NK-92 treated with Interleukin-12 subunit alpha and Interleukin-12 subunit beta, amount 100 ng/mL, for 24 hours (cell line): ENCODE results near the gene RBM39.
"Not testable (repeated sequence)": the region's sequence is repeated elsewhere in the genome, so short reads cannot be mapped to it uniquely, and the experiment has no call there.

Experiments
- DNase-seq: peaks from one replicate; lab custom pipeline; 2025; lab: John Stamatoyannopoulos, UW

RBM39 gene

DNA sequence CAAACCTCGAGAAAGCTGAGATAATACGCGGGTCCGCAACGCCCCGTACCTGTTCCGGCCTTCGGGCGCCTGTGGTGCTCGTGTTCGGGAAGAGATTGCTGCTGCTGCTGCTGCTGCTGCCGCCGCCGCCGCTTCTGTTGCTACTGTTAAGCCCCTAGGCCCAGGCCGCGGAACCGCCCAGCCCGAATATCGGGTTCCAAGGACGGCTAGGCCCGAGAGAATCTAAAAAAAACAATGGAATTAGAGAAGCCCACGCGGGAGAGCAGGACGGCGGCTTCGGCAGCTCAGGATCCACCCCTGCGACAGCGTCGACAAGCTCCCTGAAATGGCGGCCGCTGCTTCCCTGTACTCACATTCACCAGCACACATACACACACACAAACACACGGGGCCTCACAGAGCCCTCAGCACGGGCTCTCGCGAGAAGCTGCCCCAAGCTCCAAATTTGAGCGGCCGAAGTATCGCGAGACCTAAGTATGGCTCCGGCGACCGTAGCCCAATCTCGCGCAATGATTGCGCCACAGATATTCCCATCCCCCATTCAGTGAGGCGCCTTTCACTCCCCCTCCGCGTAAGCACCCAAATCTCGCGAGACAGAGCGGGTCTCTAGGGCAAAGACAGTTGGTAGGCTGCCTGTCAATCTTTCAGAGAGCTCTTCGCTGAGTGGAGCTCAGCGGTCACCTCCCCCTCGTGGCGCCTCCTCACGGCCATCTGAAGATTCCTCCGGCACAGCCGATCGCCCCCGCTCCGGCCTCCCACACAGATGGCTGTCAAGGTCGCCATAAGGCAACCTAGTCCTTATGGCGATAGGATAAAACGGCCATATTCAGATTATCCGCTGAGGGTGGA lies at the start of gene RBM39:
RBM39 (minus strand) TSS at position 369 of the 849 bp plus-strand sequence. CDS start 1,386 bp downstream, outside the sequence.
- DNase-seq = peak; percentile 99

DNA sequence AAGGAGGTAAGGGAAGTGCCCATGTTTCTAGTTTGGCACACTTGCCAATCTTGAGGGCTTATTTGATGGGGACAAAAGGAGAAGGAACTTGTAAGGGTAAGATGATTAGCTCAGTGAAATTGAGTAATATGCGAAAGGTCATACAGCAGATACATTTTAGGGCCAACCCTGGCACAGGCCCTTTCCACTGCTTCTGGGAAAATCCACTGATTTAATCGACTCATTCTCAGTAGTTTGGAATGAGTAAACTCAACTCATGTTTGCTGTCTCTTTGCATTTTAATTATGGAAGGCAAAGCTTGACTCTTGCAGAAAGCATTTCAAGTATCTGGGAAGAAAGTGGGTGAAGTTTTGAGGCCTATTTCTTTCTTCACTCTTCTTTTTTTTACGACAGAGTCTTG lies 49.8 kb upstream of the RBM39 start:
- no peak for DNase-seq

DNA sequence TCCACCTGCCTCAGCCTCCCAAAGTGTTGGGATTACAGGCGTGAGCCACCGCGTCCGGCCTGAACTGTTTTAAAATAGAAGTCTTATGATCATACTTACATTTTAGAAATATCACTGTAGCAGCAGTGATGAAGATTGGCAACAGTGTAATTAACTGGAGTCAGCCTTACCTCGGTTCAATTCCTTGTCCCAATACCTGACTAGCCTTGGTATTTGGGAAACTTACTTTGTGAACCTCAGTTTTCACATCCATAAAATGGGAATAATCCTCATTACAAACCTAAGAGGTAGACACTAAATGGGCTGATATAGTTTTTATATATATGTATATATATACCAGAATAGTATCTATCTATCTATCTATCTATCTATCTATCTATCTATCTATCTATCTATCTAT lies 49.0 kb upstream of the RBM39 start:
- DNase-seq = no peak

DNA sequence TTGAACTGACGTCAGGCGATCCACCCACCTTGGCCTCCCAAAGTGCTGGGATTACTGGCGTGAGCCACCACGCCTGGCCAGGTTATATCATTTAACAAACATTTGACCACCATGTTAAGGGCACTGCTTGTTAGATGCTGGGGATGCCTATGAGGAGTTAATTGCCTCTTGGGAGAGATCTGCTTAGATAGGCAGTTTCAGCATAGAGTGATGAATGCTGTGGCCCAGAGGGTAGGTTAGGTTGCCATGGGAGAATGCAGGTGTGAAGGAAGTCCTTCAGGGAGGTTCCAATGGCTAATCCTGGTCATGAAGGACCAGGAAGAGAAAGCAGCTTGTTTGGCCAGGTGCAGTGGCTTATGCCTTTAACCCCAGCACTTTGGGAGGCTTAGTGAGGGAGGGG lies 46.7 kb upstream of the RBM39 start:
- DNase-seq = no peak

DNA sequence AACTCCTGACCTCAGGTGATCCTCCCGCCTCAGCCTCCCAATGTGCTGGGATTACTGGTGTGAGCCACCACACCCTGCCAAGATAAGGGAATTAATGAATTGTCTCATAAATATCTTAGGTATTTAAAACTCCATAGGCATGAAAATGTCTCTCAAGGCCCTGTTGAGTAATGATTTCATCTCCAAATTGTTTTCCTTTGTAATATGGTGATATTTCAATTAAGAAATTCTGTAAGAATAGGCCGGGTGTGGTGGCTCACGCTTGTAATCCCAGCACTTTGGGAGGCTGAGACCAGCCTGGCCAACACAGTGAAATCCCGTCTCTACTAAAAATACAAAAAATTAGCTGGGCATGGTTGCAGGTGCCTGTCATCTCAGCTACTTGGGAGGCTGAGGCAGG lies 43.5 kb upstream of the RBM39 start:
- not testable (repeated sequence) for DNase-seq

DNA sequence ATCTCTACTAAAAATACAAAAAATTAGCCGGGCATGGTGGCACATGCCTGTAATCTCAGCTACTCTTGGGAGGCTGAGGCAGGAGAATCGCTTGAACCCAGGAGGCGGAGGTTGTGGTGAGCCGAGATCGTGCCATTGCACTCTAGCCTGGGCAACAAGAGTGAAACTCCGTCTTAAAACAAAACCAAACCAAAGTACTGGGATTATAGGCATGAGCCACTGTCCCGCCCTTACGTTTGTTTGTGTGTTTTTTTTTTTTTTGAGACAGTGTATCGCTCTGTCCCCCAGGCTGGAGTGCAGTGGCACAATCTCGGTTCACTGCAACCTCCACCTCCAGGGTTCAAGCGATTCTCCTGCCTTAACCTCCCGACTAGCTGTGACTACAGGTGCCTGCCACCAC lies 41.8 kb upstream of the RBM39 start:
- DNase-seq = not testable (repeated sequence)

DNA sequence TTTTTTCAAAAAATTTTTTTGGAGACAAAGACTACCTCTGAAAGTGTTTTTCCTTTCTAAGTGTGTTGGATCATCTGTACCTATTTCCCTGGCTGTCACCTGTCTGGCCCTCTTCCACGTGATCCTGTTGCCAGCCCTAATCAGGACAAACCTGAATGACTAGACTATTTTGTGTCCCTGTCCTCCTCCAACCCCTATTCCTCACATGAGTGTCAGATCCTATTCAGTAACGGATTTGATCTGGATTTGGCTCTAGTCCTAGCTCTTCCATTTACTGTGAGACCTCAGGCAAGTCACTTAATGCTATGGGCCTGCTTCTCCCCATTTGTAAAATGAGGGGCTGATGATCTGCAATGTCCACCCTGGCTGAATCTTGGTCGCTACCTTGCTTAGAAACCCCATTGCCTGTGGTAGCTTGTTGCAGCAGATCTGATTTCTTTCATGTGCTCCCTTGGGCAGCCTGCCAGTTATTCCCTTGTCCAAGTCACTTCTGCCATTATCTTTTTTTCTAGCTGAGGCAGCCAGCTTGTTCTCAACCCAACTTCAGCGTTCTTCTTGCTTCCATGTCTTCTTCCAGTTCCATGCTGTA lies 34.5 kb upstream of the RBM39 start:
- no peak for DNase-seq

DNA sequence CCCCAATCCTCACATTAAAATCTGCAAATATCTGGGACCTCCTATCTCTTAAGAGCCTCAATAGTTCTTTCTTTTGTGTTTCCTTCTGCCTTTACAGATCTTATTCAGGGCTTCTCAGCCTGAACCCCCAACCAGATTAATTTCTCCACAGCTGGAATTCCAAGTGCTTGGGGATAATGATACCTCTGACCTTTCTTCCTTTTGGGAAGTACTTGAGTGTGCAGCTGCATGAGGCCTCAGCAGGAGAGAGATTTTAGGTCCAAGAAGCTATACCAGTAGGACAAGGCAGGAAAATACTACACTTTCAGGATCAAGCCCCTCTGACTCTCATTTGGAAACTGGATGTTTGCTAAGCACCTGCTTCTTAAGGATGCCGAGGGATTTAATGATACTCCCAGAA lies 32.3 kb upstream of the RBM39 start:
- DNase-seq = no peak

DNA sequence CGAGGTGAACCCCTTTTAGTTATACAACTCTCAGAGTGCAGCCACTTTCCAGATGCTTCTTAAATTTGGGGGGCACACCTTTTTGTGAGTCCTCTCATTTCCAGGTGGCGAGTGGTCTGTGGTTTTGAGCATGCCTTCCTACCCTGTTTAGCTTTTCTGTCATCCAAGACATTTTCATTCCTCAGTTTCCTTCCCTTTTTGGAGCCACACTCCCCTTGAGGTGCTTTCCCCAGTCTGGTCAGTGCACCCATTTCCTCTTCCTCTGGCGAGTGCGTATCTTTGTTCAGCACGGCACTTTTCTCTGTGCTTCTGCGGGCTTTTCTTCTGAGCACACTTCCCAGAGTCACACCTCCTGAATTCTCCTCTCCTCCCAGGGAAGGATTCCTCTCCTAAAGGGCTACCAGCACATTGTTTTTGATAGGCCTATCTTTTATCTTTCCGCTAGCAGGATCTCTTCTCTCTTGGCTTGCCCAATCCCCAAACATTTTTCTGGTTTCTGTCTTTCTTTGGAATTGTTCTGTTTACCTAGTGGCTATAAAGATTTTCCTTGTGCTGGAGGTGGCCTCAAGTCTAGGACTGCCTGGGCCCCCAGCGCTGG lies 31.2 kb upstream of the RBM39 start:
- peak; percentile 9 for DNase-seq

DNA sequence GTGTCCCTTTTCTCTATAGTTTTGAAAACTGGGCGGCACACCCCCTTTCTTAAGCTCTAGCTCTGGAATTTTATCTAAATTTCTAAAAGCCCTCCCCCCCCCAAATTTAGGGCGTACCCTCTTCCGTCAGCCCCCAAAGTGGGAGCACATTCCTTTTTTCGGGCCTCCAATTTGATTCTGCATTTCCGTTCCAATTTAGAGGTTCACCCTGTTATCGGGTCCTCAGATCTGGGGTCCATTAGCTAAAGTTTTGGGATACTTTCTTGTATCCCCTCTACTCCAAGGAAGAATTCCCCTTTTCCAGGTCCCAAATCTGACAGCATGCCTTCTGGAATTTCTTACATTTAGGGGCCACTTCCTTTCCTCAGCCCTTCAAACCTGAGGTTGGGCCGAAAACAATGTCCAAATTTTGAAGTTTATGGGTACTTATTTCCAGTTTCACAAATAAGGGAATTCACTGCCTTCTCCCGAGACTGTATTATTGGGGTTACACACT lies 30.6 kb upstream of the RBM39 start:
- no peak for DNase-seq

DNA sequence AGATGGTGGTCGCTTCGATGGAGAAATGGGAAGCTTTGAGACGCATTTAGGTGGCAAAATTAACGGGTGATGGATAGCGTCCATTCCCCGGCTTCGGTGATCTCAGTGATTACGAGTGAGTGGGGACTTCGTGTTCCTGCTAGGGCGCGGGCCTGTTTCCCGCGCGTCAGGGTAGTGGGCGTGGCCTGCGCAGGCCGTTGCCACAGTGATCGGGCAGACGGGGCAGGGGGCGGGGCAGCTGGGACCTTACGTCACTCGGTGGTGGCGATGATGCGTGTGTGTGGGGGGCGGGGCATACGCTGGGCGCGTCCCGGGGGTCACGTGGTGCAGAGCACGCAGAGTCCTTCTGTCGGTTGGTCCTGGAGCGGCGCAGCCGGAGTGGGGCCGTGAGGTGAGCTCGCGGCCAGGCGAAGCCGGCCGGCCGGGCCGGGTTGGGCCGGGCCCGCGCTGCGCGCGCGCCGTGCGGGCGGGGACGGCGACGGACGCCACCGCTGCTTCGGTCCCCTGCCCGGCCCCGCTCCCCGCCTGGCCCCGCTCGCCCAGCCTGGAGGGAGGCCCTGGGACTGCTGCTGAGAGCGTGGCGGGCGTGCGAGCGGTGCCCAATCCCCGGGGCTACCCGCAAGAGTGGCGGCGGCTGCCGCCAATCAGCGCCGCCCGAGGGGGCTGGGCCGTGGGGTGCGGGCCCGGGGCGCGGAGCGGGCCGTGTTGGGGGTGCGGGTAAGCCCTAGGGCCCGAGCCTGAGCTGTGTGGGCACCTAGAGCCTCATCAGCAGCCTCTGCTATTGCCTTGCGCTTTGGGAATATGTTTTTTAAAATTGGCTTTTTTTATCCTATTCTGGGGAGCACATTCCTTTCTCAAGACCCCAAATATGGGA lies 29.9 kb upstream of the RBM39 start, which contains the start of gene PHF20:
PHF20 (plus strand) TSS at position 327 of the 874 bp plus-strand sequence. CDS start 29,508 bp downstream, outside the sequence.
- peak; percentile 97 for DNase-seq

DNA sequence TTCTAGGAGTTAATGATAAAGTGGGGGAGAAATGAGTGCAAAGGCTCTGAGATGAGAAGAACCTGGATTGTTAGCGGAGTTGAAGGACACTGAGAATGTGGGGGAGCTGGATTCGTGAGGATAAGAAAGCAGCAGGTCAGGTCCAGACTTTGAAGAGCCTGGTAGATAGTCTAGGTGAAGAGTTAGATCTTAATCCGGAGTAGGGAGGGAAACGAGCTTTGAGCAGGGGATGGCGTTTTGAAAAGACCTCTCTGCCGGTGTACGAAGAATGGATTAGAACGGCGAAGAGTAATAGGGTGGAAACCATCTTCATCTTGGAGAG lies 29.3 kb upstream of the RBM39 start:
- DNase-seq = no peak

DNA sequence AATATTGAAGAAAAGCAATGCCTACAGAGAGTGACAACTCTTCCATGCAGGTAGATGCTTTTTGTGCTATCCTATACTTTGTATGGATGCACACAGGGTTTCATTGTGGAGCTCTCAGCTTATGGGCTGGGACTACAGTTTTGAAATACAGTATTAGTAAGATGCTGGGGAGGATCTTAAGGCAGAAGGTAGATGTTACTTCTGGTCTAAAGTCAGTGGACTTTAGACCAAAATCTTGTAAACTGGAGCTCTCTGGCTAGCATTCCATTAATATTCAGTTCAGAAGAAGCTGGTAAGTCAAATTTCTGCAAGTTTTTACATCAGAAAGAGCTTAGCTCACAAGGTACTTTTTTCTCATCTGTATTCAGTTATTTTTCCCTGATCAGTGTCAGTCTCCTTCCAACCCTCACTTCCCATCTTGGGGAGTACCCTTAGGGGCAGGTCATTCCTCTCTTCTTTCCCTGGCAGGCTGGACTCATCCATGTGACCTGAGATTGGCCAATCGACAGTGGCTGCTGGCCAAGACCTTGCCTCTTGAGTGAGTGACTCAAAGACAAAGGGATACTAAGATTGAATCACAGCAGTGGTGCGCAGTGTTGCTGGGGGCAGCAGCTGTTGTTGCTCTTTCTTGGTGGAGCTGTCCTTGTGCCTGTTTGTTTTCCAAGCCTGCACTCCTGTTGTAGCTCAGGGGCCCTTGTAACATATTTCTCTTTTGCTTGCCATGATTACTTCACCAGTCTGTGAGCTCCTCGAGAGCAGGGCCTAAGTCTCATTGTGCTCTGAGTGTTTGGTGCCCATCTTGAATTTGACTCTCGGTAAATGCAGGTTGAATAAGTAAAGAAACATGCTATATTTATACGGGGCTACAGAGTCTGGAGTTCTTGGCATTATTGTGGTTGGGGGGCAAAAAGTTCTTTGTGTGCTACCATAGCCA lies 26.9 kb upstream of the RBM39 start:
- DNase-seq = peak; percentile 44

DNA sequence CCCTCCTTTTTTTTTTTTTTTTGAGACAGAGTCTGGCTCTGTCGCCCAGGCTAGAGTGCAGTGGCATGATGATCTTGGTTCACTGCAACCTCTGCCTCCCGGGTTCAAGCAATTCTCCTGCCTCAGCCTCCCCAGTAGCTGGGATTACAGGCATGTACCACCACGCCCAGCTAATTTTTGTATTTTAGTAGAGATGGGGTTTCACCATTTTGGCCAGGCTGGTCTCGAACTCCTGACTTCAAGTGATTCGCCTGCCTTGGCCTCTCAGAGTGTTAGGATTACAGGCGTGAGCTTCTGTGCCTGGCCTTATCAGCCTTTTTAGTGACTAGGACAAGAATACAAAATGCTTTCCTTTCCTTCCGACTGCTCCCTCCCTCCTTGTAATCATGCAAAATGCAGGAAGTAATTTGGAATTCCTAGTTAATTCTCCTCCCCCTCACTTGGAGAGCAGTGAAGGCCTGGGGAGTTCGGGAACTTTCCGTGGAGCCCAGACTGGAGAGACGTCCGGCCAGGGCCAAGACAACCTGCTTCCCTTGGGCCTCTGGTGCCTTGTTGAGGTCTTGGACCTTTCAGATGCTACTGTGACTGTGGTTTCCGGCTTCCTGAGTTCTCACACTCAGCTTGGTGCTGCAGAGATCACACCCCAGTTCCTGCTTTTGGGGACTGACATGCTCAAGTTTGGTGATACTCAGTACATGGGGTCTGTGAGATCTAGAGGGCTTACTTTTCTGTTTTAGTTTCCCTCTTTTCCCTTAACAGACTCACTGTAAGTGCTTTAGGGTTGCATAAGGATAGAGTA lies 25.8 kb upstream of the RBM39 start:
- peak; percentile 63 for DNase-seq

DNA sequence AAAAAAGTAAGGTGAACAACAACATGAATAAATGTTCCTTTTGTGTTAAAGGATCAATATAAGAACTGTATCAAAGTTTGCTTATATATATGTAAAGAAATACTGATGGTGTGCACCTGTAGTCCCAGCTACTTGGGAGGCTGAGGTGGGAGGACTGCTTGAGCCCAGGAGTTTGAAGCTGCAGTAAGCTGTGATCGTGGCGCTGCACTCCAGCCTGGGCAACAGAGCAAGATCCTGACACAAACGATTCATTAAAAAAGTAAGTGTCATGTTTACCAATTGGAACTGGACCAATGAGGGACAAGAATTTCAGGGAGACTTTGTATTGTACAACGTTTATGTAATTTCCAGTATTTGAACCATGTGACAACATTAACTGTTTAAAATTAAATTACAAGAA lies 24.8 kb upstream of the RBM39 start:
- DNase-seq = no peak

DNA sequence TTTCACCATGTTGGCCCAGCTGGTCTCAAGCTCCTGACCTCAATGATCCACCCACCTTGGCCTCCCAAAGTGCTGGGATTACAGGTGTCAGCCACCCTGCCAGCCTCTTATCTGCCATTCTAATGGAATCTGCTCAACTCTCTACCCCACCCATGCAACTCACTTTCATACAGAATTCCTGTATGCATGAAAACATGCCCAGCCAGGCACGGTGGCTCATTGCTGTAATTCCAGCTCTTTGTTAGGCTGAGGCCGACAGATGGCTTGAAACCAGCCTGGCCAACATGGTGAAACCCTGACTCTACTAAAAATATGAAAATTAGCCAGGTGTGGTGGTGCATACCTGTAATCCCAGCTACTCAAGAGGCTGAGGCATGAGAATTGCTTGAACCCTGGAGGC lies 22.9 kb upstream of the RBM39 start:
- DNase-seq = not testable (repeated sequence)

DNA sequence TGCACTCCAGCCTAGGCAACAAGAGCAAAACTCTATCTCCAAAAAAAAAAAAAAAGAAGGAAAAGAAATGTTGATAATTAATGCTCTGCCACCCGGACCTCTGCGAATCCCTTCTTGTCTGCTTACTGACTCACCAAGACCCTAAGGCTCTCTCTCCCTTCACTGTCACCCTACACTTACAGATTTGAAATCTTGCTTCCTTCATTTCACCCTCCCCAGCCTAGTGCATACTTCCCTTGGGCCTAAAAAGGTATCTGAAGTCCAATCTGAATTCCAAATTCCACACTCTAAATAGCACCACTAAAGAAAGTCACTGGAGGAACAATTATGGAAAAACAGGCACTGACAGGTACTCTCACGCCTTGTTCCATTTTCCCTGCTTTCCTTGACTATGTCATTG lies 20.4 kb upstream of the RBM39 start:
- no peak for DNase-seq

DNA sequence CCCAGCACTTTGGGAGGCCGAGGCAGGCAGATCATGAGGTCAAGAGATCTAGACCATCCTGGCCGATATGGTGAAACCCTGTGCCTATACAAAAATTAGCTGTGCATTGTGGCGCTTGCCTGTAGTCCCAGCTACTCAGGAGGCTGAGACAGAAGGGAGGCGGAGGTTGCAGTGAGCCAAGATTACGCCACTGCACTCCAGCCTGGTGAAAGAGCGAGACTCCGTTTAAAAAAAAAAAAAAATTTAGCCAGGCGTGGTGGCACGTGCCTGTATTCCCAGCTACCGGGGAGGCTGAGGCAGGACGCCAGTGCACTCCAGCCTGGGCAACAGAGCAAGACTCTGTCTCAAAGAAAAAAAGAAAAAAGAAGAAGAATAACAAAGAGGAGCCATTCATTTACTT lies 19.5 kb upstream of the RBM39 start:
- not testable (repeated sequence) for DNase-seq

DNA sequence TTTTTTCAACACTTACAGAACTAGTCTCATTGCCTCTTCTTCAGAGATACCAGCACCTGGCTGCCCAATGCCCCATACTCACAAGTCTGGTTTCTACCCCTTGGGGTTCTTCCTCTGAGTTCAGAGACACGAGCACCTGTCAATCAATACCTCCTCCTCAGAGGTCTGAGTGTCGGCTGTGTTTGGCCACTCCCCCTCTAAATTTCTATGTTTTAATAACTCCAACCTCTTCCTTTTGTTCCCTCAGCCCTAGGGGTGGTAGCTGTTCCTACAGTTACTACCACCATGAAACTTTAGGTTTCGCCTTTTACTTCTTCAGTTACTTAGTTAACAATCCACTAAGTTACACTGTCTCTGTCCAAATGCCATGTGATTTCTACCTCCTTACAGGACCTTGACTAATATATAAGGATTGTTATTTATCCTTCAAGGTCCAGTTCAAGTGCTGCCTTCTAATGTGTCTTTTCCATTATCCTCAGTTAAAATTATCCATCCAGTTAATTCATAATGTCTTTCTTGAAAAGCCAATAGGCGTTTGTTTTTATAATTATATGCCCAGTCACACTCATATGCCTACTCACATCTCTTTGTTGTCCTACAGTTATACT lies 15.1 kb upstream of the RBM39 start:
- no peak for DNase-seq

DNA sequence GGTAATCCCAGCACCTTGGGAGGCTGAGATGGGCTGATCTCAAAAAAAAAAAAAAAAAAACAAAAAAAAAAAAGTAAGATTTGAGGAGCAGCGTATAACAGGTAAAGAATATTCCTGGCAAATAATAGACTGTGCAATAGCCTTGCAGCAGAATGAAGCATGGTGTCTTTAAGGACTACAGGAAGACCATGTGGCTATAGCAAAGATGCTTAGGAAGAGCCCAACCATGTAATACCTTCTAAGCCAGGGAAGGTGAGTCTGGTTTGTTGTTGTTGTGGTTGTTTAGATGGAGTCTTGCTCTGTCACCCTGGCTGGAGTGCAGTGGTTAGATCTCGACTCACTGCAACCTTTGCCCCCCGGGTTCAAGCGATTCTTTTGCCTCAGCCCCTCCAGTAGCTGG lies 14.3 kb upstream of the RBM39 start:
- DNase-seq = no peak
